ENCODE measurements around the gene INHA. TPM values are rescaled to one million over a fixed set of nuclear protein-coding genes. Genes with fewer than 3 reads are reported as not detected.

The INHA gene
- total RNA-seq, 1 donor from 2014 or later: 0.52 TPM

DNA sequence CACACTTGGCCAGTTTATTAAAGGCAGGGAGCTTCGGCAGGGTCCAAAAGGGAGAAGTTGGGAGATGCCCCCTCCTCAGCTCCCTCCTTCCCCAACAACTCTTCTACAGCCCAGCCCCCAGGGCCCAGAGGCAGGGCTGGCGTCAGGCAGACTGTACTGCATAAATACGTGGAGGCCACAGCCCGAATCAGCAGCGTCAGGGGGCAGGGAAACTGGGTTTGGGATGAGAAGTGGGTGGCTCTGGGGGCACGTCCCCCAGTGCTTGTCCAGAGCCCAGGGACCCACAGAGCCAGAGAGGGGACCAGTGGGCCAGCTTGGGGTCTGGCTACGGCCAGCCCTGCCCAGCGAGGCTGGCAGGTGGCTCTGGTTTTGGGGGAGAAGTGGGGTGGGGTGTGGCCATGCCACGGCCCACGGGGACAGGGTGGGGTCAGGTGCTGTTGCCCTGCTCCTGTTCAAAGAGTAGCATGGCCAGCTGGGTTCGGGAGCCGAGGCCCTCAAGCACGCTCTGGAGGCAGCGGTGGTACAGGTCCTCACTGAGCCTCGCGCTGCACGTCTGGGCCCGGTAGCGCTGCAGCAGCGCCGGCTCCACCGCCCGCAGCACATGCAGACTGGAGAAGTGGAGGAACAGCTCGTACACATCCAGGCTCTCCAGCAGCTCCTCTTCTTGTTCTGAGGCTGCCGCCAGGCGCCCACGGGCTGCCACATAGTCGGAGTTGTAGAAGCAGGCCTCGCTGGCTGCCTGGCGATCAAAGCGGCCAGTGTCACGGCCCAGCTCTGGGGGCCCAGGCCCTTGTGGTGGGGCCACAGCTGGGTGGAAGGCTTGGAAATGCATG lies 32.9 kb upstream of the INHA start:
- no peak overlapping the region for H3K27ac Mint-ChIP-seq (ENCODE audit: unreplicated experiment)
- Histone ChIP-seq H3K9me3 (ENCODE audit: insufficient read depth, low read depth, low read length) (no peaks in the 10 kb centered on the region), H3K27ac (ENCODE audit: low read depth, low read length) (no peak overlapping the region), H3K4me3 (ENCODE audit: insufficient read depth, low read depth, low read length) (no peak overlapping the region), H3K4me1 (ENCODE audit: insufficient read depth, low read length) (peaks cover 32% of the 10 kb centered on the region), H2AFZ (ENCODE audit: low read depth, low read length) (no peak overlapping the region), H3K4me2 (ENCODE audit: low read length) (peak overlapping the region; percentile 54), H4K20me1 (ENCODE audit: insufficient read depth, low read length) (peaks cover 56% of the 10 kb centered on the region), H3K9ac (ENCODE audit: low read length) (peak overlapping the region; percentile 37), H3K79me2 (ENCODE audit: insufficient read depth, low read length) (peaks cover 35% of the 10 kb centered on the region), H3K27me3 (ENCODE audit: insufficient read depth, low read length) (no peaks in the 10 kb centered on the region), H3K36me3 (ENCODE audit: insufficient read depth, low read length) (peaks cover 13% of the 10 kb centered on the region)
- peaks cover 7% of the 10 kb centered on the region for H3K36me3 Mint-ChIP-seq (ENCODE audit: low read depth, unreplicated experiment)
- TF ChIP-seq, protein P1, sequence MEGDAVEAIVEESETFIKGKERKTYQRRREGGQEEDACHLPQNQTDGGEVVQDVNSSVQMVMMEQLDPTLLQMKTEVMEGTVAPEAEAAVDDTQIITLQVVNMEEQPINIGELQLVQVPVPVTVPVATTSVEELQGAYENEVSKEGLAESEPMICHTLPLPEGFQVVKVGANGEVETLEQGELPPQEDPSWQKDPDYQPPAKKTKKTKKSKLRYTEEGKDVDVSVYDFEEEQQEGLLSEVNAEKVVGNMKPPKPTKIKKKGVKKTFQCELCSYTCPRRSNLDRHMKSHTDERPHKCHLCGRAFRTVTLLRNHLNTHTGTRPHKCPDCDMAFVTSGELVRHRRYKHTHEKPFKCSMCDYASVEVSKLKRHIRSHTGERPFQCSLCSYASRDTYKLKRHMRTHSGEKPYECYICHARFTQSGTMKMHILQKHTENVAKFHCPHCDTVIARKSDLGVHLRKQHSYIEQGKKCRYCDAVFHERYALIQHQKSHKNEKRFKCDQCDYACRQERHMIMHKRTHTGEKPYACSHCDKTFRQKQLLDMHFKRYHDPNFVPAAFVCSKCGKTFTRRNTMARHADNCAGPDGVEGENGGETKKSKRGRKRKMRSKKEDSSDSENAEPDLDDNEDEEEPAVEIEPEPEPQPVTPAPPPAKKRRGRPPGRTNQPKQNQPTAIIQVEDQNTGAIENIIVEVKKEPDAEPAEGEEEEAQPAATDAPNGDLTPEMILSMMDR (IDR thresholded peaks at IDR 0.05; ENCODE audit: insufficient read depth, low read depth, low read length): no peak
- no peak for TF ChIP-seq EZH2 (IDR thresholded peaks at IDR 0.05; ENCODE audit: insufficient read depth, low read length)
- DNase-seq (ENCODE audit: low read depth) (no peak), FAIRE-seq (no peak)
- H3K4me3 Mint-ChIP-seq (ENCODE audit: unreplicated experiment): peak overlapping the region; percentile 40
- no peaks in the 10 kb centered on the region for H3K9me3 Mint-ChIP-seq (ENCODE audit: unreplicated experiment)
- peaks cover 7% of the 10 kb centered on the region for H3K4me1 Mint-ChIP-seq (ENCODE audit: low read depth, unreplicated experiment)
- H3K27me3 Mint-ChIP-seq (ENCODE audit: low read depth, unreplicated experiment): peaks cover 2% of the 10 kb centered on the region

- H3K4me2 ChIP-seq (ENCODE audit: low read length): no peak overlapping the region
- H3K27me3 ChIP-seq (ENCODE audit: insufficient read depth, low read length): no peaks in the 10 kb centered on the region
- no peak overlapping the region for H2AFZ ChIP-seq (ENCODE audit: low read depth, low read length)
- H3K4me3 ChIP-seq (ENCODE audit: insufficient read depth, low read depth, low read length): no peak overlapping the region
- no peak overlapping the region for H3K27ac ChIP-seq (ENCODE audit: low read depth, low read length)
- FAIRE-seq (no peak), DNase-seq (ENCODE audit: low read depth) (no peak)
- H4K20me1 ChIP-seq (ENCODE audit: insufficient read depth, low read length): peaks cover 56% of the 10 kb centered on the region
- H3K36me3 ChIP-seq (ENCODE audit: insufficient read depth, low read length): peaks cover 13% of the 10 kb centered on the region
- Mint-ChIP-seq H3K9me3 (ENCODE audit: unreplicated experiment) (no peaks in the 10 kb centered on the region), H3K27me3 (ENCODE audit: low read depth, unreplicated experiment) (peaks cover 6% of the 10 kb centered on the region), H3K4me1 (ENCODE audit: low read depth, unreplicated experiment) (peaks cover 12% of the 10 kb centered on the region), H3K4me3 (ENCODE audit: unreplicated experiment) (no peak overlapping the region), H3K27ac (ENCODE audit: unreplicated experiment) (no peak overlapping the region), H3K36me3 (ENCODE audit: low read depth, unreplicated experiment) (peaks cover 8% of the 10 kb centered on the region)
- H3K79me2 ChIP-seq (ENCODE audit: insufficient read depth, low read length): peaks cover 35% of the 10 kb centered on the region
- TF ChIP-seq, protein P1 (IDR thresholded peaks at IDR 0.05; ENCODE audit: insufficient read depth, low read depth, low read length): no peak
- no peak for TF ChIP-seq EZH2 (IDR thresholded peaks at IDR 0.05; ENCODE audit: insufficient read depth, low read length)
- no peak overlapping the region for H3K9ac ChIP-seq (ENCODE audit: low read length)
- no peaks in the 10 kb centered on the region for H3K9me3 ChIP-seq (ENCODE audit: insufficient read depth, low read depth, low read length)
- H3K4me1 ChIP-seq (ENCODE audit: insufficient read depth, low read length): peaks cover 36% of the 10 kb centered on the region
These were observed 32.0 kb upstream of the INHA start for GRCh38 chr2:219539926-219540678.

Measured in astrocyte (in vitro differentiated cells and primary cell).